Fibroblast of the conjunctiva (primary cell): Measurements from ENCODE around the gene OTOGL.
A peak's percentile ranks its signal among the peaks of the same experiment; 100 is the strongest.

ENCODE experiments used
- DNase-seq: peaks from one replicate; pipeline ENCODE4 v3.0.0-alpha.2; 2010; ENCODE audit warnings: low read depth

The OTOGL gene

GRCh38 chr12:80377140-80377794, 277.9 kb downstream of the OTOGL start:
- no peak for DNase-seq

DNA sequence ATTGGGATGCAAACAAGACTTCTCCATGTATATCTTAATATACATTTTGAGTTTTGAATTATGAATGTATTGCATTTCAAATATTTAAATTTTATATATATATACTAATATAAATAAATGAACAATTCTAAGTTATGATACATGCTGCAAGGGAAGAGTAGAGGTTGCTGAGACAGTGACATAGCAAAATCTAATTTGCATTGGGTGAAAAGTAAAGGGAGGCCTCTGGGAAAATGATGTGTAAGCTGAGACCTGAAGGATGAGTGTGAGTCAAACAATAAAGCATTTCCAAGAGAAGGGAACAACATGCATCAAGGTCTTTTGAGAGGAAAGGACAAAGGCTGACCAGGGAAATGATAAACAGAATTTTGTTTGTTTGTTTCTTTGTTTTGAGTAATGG, 281.8 kb downstream of the OTOGL start:
- DNase-seq: no peak

GRCh38 chr12:80382254-80382653, 282.9 kb downstream of the OTOGL start:
- DNase-seq: no peak

GRCh38 chr12:80400571-80400991, 301.2 kb downstream of the OTOGL start:
- DNase-seq: no peak

GRCh38 chr12:80401191-80401590, 301.9 kb downstream of the OTOGL start:
- DNase-seq: no peak

- no peak for DNase-seq
Observed at GRCh38 chr12:80404629-80405028, 305.3 kb downstream of the OTOGL start.

DNA sequence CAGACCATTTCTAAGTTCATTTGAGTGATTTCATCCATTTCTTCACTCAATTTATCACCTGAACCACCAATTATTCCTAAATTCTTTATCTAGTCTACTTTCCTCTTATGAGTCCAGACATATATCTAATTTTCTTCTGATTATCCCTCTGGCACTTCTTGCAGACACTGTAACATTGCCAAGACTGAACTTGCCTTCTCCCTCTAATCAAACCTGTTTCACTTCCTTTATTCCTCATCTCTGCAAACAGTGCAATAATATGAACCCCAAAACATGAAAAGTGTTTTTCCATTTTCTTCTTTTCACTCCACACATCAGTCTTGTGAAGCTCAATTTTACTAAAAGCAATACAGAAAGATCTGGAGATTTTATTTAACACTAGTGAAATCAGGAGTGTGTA, 306.9 kb downstream of the OTOGL start:
- DNase-seq: no peak

DNA sequence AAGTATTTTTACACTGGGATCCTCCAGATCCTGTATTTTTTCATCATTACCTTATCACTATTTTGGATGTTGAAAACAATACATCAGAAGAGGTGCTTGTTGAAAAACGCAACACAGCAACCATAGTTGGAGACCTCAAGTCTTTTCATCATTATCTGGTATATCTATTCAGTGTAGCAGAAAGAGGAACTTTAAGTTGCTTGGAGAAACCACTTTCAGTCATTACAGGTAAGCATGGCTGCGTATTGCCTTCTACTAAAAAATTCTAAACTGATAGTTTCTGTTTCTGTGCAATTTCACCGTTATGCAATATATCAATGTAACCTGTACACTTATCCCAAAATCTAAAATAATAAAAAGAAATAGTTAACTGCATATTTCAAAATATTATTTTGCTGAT, 312.4 kb downstream of the OTOGL start:
- no peak for DNase-seq

GRCh38 chr12:80412343-80412953, 313.1 kb downstream of the OTOGL start:
- DNase-seq: peak; percentile 41

DNA sequence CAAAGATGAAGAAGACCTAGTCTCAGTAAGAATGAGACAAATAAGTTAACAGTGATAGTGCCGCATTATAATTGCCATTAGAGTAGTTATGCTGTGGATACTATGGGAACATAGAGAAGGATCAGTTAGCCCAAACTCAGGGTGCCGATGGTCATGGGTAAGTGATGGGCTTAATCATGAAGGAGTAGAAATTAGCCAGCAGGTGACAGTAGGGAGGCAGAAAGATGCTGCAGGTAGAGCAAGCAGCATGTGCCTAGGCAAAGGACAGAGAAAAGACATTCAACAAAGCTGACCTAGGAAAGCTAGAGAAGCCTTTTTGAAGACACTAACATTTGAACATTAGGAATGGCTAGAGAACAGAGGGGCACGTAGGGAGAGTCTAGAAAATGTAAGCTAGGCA, 314.1 kb downstream of the OTOGL start:
- no peak for DNase-seq

GRCh38 chr12:80415466-80415865, 316.1 kb downstream of the OTOGL start:
- DNase-seq: no peak

GRCh38 chr12:80419644-80420043, 320.3 kb downstream of the OTOGL start:
- no peak for DNase-seq

- no peak for DNase-seq
Observed at GRCh38 chr12:80420075-80420474, 320.7 kb downstream of the OTOGL start.

- DNase-seq: no peak
Observed at GRCh38 chr12:80422550-80422949, 323.2 kb downstream of the OTOGL start.
